Stimulated activated CD8-positive, alpha-beta memory T cell treated with anti-CD3 and anti-CD28 coated beads, Interleukin-4, amount 100 ng/mL, for 4 hours (primary cell): ENCODE measurements around the gene ACOXL.

ENCODE experiments used
- DNase-seq, 2 donors: peaks; one replicate each; pipeline ENCODE4 v3.0.0-alpha.2; 2020; ENCODE audit warnings: low read depth in 2 of 2, low spot score in 1 of 2

Gene ACOXL

DNA sequence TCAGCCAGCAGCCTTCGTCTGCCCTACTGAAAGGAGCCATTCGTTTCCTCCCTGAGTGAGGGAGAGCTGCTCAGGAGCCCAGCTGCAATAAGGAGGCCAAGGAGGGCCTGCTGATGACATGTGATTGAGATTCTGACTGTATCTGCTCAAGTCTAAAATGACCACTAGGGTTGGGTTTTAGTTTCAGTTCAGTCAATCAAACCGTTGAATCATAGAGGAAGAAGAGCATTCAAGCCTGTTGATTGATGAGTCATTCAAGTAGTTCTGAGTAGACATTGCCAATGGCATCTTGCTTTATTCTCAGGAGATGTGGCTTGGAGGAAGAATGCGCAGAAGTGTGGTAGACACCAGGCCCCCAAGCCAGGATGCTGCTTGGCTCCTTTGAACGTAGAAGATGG lies 368.4 kb downstream of the ACOXL start:
- DNase-seq: no peak

DNA sequence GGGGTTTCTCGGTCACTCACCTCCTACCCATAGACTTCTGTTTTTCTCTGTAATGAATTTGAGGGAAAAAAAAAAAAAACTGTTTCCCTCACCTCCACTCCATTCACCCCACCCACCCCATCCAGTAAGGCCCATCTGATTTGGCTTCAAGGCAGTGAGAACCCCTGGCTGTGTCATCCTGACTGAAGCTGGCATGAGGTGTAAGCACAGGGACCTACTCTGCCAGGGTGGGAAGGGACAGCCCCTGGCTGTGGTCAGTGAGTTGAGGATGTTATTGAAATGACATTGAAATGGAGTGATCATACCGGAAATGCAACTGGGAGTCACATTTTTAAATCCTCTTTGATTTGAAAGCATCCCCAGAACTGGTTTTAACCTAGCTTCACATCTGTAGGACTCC lies 369.2 kb downstream of the ACOXL start:
- DNase-seq: no peak

DNA sequence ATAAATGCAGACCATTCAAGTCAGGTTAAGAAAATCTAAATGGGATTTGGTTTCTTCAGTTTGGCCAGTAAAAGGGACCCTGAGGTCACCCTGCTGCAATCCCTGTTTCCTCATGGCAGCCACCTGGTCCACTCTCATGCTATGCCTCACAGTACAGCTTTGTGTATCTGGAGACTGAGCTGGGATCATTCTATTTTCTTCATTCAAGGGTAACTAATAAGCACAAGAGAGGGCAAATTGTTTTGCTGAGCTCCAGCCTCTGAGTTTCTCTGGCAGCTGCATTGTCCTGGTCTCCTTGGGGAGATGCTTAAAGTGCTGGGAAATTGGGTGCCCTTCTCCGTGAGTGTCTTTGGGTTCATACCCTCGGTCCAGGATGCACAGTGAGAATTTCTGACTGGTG lies 369.8 kb downstream of the ACOXL start:
- DNase-seq: no peak

DNA sequence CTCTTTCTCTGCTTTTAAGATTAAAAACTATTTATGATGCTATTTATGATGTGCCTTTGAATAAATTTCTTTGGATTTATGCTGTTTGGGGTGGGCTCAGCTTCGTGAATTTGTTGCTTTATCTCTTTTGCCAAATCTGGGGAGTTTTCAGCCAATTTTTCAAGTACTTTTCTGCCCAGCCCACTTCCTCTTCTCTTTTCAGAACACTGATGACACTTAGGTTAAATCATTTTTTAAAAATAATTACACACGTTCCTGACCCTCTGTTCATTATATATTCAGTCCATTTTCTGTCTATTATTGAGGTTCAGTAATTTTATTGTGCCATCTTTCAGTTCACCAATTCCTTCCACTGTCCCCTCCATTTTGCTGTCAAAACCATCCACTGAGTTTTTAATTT lies 373.6 kb downstream of the ACOXL start:
- DNase-seq: no peak

DNA sequence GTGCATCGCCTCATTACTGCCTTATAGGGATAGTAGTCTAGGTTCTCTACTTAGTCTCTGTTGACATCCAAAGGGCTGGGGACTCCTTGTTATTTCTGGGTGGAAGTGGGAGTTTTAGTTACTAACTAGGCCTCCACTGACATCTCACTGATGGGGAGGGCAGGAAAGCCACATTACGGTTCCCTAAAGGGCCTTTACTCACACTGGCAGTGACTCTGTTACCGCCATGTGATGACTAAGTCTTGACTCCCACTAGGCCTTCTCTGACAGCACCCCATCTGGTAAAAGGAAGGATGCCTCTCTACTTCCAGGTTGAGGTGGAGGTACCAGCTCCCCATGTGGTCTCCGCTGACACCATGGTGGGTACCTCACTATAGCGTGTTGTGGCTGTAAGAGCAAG lies 374.3 kb downstream of the ACOXL start:
- no peak for DNase-seq

DNA sequence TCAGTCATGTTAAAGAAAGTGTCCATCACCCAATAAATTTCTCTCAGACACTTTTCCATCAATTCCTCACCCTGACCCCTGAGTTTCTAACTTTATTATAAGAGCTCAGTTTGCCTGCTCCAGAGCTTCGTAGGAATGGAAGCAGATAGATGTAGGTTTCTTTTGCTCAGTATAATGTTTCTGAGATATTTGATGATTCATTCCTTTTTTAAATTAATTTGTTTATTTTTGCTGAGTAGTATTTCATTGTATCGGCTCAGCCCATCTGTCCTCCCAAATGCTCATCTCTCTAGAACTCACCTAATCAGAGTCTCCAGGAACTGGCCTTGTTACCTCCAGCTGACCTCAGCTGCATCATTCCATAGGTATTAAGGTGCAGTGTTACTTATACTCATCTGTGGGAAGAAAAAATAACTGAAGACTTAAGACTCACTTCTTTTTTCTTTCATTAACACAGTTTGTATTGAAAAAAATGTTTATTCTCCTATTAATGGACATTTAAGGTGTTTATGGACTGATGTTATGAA lies 376.4 kb downstream of the ACOXL start:
- DNase-seq: no peak

DNA sequence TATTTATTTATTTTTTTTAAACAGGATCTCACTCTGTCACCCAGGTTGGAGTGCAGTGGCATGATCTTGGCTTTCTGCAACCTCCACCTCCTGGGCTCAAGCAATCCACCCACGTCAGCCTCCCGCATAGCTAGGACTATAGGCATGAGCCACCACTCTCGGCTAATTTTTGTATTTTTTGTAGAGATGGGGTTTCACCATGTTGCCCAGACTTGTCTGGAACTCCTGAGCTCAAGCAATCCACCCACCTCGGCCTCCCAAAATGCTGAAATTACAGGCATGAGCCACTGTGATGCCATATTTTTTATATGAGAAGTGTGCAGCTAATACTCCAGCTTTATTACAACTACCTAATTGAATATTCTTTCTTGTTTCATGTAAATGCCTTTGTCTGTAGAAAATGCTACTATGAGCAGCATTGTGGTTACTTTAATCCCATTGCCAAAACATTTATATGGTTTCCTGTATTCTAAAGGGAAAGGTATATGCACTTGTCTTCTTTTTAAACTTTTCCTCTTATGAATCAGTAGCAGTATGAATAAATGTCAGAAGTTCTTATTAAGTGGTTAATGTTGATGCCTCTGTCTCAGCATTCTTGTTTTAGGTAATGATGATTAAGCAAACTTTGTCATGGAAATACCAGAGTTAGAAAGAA lies 378.9 kb downstream of the ACOXL start:
- DNase-seq: no peak

DNA sequence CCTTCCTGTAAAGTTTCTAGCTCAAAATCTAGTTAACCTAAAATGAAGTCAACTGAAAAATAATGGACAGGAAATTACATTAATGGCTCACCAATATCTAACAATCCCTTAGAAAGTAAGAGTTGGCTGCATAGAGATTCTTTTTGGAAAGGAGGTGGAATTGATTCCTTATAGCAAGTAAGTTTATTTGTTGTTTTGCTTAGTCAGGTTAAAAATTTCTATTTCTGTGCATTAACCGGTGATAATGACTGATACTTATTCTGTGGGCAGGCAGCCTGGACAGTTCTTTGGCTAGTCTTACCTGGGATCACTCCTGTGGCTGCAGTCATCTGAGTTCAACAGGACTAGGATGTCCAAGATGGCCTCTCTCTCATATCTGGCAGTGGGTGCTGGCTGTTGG lies 381.5 kb downstream of the ACOXL start:
- no peak for DNase-seq

DNA sequence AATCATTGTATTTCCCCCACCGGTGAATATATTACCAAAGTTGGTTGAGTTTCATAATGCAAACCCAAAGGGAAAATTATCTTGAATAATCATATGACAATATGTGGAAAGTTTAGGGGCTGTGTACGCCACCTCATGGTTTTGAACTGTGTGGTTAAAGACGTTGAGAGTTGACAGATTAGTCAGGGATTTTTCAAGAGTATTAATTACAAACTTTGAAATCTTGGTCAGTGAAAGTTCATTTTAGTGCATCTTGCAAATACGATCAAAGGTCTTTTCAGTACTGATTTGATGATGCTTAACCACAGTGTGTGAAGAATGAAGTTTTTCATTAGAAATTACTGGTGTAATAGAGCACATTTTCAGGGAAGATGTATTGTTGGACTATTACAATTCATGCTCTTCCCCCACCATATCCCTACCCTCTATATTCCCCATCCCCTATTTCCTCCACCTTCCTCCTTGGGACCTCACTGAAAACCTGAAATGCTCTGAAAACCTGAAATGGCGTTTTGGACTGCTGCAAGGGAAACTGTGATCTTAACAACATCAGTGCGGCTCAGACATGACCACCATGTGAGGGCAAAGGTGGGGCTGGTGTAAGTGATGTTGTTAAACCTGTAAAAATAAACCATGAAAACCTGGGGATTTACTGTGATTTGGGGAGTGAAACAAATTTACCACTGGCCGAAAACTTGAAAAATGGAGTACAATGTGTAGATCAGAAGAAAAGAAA lies 383.8 kb downstream of the ACOXL start:
- DNase-seq: no peak

DNA sequence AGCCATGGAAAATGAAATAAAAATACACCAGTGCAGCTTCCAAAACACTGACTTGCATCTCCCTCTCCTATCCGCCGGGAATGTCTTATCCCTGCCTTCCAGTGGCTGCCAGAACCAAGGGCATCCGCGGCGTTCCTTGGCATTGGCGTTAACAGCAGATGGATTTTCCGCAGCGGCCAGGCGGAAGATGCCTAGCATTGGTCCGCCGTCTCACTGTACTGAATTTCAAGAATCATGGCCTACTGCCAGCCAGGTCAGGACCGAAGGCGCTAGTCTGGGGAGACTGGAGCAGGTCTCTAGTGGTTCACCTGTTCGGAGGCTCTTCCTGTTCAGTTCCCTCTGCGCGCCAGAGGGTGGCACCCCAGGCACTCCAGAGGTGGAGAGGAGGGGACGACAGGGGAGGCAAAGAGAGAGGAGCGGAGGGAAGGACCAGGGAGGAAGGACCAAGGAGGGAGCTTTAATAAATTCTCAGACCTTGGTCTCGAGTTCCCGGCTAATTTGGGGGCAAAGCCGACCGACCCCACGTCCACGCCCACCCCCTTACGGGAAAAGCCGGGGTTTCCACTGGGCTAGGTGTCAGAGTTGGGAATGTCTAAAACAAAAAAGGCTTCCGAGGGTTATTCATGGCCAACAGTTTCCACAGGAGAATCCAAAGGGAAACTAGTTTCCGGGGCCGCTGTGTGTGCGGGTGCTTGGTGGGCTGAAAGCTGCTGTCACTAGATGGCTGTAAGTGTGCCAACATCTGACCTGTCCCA lies 384.6 kb downstream of the ACOXL start:
- peak in 1 of 2 donors; percentile 45 for DNase-seq

DNA sequence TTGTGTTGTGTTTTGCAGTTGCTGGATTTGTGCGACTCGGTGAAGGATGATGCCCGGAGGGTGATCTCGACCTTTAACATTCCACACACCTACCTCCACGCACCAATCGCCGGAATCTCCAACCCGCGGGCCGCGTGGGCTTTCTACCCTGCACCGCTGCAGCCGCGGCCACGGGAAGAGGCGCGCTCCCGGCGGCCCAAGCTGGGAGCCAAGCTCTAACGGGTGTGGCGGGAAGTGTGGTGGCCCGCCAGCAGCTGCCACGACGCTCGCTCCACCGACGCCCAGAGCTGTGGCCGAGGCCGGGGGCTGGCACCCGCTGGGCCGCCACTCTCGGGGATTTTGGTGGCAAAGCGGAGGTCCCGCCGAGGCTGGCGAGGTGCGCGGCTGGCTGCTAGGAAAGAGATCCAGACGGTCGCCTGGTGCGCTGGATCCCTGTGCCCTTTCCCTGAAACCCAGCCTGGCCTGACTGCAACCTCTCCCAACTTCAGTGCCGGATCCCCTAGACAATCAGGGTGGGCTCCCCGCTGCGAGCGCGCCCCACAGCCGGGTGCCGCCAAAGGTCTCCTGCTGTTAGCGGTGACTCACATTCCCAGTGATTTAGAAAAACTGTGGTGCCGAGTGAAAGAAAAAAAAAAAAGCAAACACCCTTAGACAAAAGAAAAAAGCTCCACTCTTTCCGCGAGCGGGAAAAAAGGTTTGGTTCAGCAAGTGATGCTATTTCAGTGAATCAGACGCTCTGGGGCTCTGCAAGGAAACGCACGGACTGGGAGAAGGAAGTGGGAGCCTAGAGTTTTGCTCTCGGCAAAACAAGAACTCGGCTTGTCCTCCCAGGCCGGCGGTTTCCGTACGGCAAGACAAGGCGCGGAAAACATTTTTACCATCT lies 385.5 kb downstream of the ACOXL start:
- no peak for DNase-seq

DNA sequence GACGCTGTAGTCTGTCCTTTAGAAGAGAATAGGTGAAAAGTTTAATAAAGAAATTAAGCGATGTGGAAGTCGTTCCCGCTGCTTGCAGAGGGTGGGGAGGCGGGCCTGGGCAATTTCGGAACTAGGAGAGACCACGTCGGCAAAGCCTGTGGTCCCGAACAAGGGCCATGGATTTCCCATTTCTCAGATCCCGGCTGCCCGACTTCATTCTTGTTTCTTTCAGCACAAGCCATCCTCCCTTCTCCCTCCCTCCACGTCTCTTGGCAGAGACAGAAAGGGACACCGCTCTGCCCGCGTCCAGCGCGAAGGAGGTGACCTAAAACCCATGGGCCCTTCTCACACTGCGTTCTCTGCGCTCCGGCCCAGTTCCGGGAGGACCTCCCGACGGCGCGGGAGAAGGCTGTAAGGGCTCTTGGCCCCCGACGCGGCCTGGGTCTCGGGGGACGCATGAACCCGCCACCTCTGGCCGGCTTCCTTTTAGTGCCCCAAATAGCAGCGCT lies 386.2 kb downstream of the ACOXL start:
- no peak for DNase-seq

DNA sequence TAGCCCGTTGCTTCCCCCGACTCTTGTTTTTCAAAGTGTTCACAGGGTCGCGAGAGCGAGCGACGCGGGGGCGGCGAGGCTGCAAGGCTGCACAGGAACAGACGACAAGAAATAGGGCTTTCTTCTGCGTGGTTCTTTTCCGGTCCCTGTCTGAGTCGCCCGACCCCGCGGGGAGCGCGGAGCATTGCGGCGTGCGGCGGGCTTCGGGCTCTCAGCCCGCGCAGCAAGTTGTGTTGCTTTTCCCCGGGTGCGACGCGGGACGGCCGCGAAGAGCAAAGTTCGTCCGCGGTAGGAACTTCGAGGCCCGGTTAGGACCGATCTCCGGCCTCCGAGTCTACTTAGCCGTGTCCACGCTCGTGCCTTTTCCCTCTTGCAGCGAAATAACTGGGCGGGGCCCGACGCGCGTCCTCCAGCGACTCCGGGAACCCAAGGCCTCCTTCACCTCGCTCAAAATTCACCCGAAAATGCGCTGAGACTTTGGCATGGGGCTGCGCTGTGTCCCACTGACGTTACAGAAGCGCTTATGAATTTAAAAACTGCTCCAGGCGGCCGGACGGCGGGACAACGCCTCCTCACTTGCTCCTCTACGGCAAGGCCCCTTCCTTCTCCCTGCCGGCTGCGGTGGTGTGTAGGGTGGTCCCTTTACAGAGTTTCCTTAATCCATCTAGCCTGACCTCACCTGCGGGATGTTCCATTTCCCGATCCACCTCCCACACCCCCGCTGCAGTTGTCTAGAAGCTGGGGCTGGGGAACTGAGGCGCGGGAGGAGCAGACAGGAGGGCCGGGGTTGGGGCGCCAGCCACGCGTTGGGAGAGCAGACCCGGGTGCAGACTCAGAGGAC lies 386.8 kb downstream of the ACOXL start:
- DNase-seq: peak in 1 of 2 donors; percentile 26

DNA sequence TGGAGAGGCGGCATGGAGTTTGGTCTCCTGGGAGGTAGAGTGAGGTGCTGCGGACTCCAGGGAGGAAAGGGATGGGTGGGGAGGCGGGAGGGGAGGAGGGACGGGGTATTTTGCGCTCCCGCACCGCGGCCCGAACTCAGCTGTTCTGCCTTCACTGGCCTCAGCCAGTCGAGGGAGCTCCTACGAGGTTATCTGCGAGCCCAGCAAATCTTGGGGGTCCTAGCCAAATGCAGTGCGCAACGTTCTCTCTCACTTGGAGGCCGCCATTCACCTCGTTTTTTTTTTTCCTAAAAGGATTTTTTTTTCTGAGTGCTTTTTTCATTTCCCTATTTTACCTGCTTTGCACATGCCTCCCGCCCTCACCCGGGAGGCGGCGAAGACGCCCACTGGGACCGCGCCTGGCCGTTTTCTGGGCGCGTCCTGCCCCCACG lies 387.5 kb downstream of the ACOXL start:
- DNase-seq: no peak

DNA sequence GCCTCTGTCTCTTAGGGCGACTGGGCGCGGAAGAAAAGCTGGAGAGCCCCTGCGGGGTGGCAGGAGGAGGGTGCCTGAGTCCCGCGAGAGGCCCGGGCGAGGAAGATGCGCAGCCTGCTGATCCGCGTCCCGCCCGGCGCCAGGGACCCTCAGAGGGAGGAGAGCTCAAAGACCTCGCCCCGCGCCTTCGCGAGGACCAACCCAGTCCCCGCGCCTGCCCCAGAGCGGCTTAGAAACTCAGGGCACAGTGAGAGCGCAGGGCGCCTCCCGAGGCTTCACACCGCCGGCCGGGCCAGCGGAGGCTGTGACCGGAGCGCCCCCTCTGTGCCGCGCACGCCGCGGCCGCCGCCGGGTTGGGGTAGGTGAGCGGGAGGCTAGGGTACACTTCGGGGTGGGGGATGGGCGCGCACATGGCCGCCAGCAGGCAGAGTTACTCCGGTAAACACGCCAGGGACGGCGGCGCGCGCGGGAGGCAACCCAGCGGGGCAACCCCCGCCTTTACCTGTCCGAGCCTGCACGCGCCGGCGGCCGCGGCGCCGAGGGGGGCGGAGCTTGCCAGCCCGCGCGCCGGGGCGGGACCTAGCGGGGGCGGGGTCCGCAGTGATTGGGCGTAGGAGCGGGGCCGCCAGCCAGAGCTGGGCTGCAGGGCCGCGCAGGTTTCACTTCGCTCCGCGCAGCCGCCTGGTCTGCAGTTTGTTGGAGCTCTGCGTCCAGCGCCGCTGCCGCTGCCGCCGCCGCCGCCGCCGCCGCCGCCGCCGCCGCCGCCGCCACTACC lies 388.1 kb downstream of the ACOXL start, which contains the start of gene BCL2L11:
BCL2L11 (plus strand) TSS at position 662 of the 775 bp plus-strand sequence. CDS start 2,832 bp downstream, outside the sequence.
- peak; percentile 77 to 83 for DNase-seq

DNA sequence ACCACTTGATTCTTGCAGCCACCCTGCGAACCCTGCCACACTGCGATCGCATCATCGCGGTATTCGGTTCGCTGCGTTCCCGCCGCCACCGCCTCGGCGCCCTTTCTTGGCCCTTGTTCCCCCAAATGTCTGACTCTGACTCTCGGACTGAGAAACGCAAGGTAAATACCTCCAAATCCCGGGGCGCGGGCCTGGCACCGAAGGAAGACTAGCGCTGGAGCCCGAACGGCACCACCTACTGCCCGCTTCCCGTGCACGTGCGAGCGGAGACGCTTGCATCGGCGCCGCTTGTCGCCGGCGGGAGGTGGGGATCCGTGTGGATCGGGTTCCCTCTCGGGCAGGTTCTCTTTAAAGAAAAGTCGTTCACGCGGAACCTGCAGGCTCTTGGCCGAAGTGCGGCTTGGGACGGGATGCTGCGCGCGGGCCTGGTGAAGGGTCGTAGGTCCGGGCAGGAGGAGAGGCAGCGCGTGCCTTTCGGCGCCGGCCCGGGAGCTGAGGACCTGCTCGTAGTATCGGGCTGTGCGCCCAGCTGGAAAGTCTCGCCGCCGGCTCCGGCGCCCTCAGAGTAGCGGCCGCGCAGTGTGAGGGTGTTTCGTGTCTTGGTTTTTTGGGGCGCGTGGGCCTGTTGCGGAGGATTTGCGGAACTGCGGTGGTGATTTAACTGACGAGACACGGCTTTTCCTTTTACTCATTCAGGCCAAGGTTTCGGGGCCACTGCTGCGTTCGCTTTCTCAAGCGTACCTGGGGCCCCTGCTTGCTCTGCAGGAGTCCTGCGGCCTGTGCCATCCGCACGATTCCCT lies 388.9 kb downstream of the ACOXL start:
- DNase-seq: peak in 1 of 2 donors; percentile 18

DNA sequence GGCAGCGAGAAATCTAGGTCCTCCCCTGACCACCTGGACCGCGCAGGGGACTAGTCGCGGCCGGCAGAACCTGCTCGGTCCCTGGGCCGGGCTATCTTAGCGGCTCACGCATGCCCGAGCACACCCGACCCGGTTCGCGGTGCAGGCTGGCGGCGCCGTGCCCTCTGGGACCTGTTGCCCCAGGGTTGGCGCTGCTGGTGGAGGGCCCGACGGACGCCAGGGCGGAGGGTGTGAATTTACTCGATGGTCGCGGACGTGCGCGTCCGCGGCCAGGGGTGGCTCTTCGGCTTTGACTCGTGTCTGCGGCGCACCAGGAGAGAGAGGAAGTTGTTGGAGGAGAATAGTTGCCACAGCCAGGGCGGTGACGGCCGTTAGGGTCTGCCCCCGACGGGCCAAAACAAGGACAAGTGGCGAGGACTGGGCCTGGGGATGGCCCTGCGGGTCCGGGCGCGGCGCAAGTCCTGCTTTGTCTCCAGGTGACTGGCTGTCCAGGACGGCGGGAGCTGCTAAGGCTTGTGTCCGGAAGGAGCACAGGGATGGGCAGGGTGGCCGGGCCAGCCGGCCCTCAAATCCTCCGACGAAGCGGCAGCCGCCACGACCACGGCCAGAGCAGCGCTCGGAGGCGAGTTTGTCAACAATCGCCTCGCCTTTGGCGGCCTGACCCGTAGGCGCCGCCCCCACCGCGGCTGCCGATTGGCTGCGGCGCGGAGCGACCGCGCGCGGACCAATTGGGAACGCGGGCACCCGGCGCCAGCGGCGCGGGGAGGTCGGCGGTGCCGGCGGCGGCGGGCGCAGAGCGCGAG lies 389.7 kb downstream of the ACOXL start:
- peak in 1 of 2 donors; percentile 61 for DNase-seq
